Activated T-cell treated with anti-CD3 and anti-CD28 coated beads for 24 hours (primary cell): ENCODE measurements around the gene FBXL16.
"Not testable (repeated sequence)": the region's sequence is repeated elsewhere in the genome, so short reads cannot be mapped to it uniquely, and the experiment has no call there.

Experiments used
- DNase-seq: peaks from one replicate; pipeline ENCODE4 v3.0.0-alpha.2; 2020; ENCODE audit warnings: low read depth

The FBXL16 gene

DNA sequence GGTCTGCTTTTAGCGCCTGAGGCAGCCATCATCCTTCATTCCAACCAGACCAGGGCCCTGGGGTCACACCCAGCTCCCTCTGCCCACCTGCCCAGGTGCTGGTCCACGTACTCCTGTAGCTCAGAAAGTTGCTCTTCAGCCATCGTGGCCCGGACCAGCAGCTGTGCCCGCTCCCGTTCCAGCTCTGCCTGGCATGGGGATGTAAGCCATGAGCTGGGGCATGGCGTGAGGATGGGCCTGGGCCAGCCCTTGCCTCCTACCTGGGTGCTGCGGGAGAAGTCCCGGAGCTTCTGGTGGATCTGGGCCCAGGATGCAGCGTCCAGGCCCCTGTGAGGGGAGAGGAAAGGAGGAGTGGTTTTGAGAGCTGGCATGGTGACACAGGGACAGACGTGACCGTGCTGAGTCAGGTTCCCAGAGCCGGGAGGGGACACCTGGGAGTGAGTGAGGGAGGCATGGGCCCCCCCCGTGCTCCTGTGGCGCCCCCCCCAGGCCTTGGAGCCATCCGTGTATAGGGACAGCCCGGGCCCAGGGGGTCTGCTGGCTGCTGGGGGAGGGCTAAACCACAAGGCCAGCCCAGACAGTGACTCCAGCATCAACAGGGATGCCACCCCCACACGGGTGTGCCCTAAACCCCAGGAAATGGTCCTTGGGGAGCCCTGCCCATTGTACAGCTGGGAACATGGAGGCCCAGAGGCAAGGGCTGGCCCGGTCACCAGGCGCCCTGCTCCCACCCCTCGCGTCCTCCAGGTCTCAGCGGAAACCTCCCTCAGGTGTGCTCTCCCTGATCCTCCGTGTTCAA, 17.4 kb upstream of the FBXL16 start:
- DNase-seq: no peak

DNA sequence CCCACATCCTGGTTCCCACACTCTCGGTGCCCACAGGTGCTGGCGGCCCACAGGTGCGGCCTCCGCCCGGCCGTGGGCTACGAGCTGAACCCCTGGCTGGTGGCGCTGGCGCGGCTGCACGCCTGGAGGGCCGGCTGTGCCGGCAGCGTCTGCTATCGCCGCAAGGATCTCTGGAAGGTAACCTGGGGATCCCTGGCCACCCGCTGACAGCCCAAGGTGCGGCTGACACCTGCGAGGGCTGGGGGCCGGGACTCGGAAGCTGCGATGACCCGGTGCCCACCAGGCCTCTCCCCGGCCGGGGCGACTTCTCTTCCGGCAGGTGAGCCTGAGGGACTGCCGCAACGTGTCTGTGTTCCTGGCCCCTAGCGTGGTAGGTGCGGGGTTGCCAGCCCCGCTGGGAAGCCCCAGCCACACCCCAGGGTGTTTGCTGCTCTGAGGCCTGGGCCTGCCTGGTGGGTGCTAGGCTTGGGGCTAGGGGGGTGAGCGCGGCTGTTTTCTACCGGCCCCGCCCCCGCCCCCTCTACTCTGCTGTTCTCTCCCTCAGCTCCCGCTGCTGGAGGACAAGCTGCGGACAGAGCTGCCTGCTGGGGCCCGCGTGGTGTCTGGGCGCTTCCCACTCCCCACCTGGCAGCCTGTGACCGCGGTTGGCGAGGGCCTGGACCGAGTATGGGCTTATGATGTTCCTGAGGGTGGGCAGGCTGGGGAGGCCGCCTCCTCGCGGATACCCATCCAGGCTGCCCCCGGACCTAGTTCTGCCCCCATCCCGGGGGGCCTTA, 16.4 kb upstream of the FBXL16 start:
- no peak for DNase-seq

DNA sequence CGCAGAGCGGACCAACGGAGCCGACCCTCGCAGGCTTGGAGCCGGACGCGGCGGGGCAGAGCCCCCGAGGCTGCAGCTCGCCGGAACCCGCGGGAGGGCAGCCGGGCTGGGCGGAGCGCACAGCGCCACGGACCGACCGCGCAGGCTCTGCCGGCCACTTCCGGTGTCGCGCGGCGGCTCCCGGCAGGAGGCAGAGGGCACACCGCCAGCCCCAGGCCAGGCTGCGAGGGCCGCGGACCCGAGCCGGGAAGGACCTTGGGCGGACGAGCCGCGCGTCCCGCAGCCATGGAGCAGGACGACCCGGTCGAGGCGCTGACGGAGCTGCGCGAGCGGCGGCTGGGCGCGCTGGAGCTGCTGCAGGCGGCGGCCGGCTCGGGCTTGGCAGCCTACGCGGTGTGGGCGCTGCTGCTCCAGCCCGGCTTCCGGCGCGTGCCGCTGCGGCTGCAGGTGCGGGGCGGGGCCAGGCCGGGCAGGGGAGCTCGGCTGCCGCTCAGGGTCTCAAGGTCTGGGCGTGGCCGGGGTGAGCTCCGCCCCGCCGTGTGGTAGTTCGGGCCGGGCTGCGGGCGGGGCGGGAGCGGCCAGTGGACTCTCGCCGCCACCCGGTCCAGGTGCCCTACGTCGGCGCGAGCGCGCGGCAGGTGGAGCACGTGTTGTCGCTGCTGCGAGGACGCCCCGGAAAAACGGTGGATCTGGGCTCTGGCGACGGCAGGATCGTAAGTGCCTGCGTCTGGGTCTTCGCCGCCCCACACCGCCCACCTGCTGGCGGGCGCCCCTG, 15.6 kb upstream of the FBXL16 start, which contains the start of gene ANTKMT:
Gene ANTKMT (plus strand): TSS at position 157 of the 775 bp plus-strand sequence. CDS start 129 bp downstream, at position 286.
- DNase-seq: peak; percentile 68

DNA sequence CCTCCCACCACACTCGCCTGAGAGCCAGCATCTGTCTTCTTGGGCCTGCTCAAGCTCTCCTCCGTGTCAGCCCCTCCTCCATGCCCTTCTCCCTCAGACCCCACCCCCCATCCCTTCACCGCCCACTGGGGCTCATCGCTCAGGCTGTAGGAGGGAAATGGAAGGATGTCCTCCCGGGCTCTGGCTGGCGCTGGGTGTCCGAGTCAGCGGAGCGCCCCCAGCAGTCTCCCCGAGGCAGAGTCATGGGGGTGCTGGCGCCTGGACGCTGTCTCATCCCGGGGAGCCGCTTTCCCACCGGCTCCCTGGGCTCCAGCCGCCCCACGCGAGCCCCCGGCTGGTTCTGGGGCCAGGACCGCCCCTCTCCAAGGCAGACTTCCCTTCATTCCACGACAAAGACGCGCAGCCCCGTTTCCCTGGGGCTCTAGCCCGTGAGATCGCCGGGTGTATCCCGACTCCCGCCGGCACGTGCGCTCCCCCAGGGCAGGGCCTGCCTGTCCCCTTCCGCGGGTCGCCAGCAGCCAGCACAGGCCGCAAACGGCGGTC, 14.9 kb upstream of the FBXL16 start:
- peak; percentile 38 for DNase-seq

DNA sequence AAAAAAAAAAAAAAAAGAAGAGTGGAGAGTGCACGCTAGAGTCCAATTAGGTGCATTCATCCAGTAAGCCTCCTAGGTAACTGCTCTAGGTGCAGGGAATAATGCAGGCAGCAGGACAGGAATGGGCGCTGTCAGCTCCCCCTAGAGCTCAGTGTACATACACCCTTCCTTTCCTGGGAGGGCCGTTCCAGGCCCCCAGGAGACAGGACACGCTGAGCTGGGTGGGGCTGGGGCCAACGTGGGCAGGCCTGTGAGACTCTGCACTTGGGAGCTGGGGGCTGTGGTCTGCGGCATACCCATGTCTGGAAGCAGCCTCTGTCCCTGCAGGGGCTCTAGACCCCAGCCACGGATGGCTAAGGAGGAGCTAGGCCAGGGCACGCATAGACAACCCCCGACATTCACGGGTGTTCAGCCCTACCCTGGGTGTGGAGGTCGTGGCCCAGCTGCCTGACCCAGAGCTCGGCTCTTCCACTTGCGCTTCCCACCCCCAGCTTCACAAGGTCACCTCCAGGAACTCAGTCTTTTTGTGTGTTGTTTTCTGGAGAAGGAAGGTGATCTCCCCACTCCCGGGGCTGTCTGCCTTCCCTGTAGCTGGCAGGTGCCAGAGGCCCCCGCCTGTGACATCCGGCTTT, 14.3 kb upstream of the FBXL16 start:
- no peak for DNase-seq

DNA sequence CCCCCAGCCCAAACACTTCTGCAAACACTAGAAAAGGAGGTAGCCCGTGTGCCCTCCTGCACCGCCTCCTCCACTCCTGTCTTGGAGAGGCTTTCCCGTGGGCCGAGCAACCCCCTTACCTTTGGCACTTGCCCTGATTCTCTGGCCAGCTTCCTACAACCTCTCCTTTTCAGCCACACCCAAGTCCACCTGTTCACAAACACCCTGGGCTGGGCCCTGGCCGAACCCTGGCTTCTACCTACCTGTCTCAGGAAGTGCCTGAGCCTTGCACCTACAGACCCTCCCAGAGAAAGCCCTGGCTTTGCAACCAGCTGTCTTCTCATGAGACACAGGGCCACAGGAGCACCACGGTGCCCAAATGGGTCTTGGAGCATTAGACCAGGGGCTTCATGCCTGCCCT, 13.3 kb upstream of the FBXL16 start:
- DNase-seq: no peak

DNA sequence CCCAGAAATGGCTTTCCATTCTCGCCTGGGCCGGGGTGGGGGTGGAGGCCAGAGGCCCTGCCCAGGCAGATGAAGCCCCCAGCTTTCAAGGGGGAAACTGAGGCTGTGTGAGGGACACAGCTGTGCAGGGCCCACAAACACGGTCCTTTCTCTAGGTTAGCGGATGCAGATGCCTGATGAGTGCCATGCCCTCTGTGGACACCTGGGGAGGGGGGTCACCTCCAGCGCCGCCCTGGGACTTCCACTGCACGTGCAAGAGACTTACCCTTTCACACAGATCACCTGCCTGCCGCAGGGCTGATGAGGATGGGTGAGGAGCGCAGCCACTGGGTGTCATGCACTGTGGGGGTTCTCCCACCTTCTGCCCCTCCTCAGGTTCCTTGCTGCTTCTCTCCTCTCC, 12.8 kb upstream of the FBXL16 start:
- DNase-seq: no peak

DNA sequence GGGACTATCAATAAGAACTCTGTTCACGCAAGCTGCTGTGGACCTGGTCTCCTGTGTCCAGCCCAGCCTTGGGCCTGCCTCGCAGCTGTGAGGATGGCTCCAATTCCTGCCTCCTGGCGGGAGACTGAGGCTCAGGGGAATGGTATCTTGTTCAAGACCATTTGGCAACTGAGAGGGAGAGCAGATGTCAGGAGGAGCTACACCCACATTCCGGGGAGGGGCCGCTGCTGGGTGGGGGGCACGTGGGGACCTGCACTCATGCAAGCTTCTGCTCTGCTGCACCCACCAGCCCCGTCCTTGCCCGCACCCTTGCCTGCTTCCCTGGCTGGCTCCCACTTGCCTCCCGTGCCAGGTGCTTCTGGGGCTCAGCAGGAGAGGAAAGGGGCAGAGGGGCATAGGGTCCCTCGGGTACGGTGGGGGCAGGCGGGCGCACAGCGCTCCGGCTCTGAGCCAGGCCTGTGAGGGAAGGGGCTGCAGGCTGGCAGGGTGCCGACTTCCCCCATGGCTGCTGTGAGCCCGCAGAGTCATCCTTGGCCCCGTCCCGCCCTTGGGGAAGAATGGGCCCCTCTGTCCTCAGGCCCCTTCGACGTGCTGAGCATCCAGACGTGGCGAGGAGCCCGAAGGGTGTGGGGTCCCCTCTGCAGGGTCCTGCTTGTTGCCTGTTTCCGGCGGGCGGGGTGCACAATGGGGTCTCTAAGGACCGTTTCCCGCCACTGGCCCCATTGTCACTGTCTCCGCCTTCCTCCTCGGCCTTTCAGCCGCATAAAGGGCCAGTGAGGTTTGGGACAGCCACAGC, 12.0 kb upstream of the FBXL16 start:
- DNase-seq: no peak

DNA sequence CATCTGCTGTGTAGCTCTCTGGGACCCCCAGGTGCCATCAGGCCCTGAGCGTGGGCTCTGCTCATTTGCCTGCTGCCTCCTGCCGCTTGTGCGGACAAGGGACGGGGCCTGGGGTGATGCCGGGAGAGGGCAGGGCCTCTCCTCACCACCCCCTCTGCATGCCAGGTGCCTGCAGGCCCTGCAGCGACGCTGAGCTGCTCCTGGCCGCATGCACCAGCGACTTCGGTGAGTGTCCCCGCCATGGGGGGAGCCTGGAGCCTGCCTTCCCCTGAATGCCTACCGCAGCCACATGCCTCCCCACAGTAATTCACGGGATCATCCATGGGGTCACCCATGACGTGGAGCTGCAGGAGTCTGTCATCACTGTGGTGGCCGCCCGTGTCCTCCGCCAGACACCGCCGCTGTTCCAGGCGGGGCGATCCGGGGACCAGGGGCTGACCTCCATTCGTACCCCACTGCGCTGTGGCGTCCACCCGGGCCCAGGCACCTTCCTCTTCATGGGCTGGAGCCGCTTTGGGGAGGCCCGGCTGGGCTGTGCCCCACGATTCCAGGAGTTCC, 11.2 kb upstream of the FBXL16 start:
- DNase-seq: no peak

DNA sequence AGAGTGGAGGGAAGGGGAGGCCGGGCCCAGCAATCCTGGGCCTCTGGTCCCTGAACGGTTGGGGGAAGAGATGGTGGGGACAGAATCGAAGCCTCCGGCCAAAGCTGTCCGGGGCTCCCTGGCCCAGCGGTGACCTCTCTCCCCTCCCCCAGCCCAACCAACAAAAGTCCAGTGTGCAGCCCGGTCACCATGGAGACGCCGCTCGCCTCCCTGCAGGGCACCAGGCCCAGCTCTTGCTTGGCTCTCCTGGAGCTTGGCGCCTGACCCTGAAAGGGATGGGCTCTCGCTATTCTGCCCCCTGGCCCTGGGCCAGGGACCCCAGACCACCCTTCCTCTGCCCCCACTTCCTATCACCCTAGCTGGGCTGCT, 10.6 kb upstream of the FBXL16 start:
- DNase-seq: no peak

DNA sequence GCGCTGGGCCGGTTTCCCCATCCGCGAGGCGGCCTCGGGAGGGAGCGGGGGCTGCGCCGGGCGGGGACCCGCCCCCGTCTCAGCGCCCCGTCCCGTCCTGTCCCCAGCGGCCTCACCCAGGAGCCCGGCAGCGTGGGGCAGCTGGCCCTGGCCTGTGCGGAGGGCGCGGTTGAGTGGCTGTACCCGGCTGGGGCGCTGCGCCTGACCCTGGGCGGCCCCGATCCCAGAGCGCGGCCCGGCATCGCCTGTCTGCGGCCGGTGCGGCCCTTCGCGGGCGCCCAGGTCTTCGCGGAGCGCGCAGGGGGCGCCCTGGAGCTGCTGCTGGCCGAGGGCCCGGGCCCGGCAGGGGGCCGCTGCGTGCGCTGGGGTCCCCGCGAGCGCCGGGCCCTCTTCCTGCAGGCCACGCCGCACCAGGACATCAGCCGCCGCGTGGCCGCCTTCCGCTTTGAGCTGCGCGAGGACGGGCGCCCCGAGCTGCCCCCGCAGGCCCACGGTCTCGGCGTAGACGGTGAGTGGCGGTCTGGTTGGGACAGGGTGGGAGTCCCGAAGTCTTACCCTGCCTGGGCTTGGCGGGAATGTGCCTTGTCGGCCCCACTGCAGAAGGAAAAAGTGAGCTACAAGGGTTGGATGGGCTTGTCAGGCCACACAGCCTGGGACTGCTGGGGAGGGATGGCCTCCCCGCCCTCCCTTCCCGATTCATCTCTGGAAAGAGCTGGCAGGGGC, 10.0 kb upstream of the FBXL16 start:
- DNase-seq: no peak

DNA sequence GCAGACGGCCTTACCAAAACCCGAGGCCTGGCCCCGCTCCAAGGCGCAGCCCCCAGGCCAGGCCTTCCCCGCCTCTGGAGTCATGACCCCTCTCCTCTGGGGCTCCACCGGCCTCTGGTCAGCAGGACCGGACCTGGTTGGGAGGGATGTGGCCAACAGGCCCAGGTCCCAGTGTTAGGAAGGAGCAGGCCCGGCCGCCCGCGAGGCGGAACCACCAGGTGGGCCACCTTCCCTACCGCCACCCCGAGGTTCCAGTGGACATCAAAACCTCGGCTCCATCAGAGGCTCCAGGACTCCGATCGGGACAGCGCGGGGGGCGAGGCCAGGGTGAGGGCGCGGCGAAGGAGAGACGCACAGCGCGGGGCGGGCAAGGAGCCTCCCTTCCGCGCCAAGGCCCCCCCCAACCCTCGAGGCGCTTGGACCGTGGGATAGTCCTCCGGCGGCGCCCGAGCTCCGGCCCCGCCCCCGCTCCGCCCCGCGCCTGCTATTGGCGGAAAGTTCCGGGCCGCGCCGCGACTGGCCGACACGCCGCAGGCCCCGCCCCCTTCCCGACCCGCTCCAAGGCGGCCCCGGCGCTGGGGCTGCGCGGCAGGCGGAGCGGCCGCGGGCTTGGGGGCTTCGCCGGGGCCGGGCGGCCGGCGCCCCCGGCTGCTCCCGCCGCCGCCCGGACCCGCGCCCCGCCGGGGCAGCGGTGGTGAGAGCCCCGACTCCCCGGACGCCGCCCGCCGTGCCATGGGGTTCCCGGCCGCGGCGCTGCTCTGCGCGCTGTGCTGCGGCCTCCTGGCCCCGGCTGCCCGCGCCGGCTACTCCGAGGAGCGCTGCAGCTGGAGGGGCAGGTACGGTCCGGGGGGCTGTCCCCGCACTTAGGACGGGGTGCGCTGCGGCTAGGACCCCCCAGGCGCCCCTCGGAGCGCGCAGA, 9.2 kb upstream of the FBXL16 start, which contains the start of gene METRN:
Gene METRN (plus strand): TSS at position 561 of the 919 bp plus-strand sequence. CDS start 172 bp downstream, at position 733.
- peak; percentile 86 for DNase-seq

DNA sequence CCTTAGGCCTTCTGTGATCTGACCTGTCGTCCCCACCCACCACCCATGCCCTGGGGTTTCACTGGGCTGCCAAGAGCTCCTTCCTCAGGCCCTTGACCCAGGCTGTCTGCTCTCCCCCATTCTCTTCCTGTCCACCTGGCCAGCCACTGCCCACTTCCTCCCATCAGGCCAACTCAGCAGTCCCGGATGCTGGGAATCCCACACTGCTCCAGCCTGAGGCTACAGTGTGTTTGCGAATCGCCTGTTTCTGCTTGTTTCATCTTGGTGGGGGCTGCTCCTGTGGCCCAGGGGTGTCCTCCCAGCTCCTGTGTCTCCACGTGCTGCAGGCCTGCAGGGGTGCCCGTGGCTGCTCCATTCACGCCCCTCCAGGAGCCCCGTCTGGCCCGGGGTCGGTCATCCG, 8.5 kb upstream of the FBXL16 start:
- DNase-seq: no peak

DNA sequence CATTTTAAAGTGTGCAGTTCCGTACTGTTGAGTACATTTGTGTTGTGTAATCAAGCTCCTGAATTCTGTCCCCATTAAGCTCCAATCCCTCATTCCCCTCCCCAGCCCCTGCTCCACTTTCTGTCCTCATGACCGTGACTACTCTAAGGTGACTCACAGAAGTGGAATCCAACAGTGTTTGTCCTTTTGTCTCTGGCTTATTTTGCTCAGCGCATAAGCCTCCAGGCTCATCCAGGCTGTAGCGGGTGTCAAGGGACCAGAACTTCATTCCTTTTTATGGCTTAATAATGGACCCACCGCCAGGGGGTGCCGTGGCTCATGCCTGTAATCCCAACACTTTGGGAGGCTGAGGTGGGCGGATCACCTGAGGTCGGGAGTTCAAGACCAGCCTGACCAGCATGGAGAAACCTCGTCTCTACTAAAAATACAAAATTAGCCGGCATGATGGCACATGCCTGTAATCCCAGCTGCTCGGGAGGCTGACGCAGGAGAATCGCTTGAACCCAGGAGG, 7.2 kb upstream of the FBXL16 start:
- DNase-seq: not testable (repeated sequence)

DNA sequence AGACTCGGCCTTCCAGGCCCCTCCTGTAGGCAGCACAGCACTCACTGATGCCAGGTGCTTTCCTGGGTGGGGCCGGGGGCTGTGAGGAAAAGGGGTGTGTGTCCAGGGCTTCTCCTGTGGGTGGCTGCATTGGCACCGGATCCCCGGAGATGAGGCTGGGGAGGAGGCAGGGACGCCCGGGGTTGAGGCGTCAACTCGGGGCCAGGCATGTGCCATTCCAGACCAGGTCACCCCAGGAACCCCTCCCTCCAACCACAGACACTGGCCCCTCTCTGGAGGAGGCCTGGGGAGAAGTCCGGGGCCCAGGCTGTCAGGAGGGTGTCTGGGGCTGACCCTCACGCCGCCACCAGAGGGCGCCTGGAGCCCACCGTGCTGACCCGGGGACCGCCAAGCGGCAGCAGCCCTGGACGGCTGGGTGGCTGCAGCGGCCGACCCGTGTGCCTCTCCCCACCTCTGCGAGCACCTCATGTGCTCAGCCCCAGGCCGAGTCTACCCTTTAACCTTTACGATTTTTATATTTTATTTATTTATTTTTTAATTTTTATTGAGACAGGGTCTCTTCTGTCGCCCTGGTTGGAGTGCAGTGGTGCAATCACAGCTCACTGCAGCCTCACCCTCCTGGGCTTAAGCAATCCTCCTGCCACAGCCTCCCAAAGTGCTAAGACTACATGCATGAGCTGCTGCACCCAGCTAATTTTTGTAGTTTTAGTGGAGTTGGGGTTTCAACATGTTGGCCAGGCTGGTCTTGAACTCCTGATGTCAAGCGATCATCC, 6.1 kb upstream of the FBXL16 start:
- peak; percentile 73 for DNase-seq

DNA sequence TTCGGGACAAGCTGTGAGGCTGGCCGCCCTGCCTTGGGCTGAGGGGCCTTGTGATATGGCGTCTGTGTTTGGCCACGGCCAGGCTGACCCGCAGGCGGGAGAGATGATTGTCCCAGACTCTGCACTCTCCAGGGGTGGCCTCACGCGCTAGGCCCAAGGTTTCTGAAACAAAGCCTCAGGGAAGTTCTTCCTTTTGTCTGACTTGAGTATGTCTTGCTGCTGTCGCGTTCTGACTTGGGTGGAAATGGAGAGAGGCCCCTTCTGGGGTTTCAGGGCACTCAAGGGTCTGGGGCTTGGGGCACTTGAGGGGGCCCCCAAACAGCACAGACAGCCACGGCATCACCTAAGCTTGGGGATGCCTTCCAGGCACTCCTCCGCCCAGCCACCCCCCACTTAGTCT, 5.5 kb upstream of the FBXL16 start:
- DNase-seq: no peak

DNA sequence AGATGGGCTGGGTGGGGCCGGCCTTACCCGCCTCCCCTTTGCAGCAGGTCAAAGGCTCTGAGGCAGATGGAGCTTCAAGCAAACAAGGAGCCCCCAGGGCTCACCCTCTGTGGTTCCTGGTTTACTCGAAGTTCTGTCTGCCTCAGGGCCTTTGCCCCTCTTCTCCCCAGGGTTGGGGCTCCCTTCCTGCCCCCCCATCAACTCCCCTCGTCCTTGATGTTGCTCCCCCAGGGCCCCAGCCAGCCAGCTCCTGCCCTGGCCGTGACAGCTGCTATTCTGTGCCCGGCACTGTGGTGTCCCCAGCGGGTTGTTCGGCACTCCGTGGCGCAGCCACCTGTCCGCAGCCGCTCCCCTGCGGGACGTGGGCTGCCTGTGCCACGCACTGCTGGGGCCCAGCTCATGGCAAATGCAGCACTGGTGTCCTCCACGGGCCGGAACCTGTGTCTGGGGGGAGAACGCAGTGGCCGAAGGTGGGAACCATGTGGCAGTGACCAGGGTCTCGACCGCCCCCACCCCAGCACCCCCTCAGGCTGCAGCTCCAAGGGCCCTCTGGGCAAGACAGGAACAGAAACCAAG, 5.0 kb upstream of the FBXL16 start:
- no peak for DNase-seq
